ENCODE results near the gene OR5P2.
"Not testable (repeated sequence)": the region's sequence is repeated elsewhere in the genome, so short reads cannot be mapped to it uniquely, and the experiment has no call there.

OR5P2 gene, protein sequence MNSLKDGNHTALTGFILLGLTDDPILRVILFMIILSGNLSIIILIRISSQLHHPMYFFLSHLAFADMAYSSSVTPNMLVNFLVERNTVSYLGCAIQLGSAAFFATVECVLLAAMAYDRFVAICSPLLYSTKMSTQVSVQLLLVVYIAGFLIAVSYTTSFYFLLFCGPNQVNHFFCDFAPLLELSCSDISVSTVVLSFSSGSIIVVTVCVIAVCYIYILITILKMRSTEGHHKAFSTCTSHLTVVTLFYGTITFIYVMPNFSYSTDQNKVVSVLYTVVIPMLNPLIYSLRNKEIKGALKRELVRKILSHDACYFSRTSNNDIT

DNA sequence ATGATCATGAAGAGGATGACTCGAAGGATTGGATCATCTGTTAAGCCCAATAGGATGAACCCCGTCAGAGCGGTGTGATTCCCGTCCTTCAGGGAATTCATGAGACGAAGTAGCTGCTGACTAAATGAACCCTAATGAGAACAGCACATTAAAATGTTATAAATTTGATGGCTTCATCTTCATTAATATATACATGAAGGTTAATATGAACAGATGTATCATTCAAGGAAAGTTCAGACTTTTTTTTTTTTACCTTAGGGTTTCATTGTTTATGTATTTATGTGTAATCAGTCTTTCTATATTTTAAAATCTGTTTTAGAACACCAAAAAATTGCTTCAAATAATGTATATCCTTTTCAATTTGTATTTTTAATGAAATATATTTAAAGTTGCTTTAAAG, at the start of gene OR5P2:
Gene OR5P2, minus strand, starts transcription at position 101 of the 400 bp plus-strand sequence. Its CDS starts 0 bp downstream, at position 101.
- intact Hi-C loops (cut with DNase I): no loop called here
- no peak for DNase-seq

DNA sequence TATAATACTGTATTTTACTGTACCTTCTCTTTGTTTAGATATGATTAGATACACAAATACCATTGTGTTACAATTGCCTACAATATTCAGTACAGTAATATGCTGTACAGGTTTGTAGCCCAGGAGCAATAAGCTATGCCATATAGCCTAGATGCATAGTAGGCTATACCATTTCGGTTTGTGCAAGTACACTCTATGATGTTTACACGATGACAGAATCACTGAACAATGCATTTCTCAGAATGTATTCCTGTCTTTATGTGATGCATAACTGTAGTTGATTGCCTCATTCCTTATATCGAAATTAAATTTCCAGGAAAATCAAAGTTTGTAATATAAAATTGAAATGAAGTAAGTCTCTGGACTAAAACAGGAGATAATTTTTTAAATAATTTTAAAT, 49.3 kb upstream of the OR5P2 start:
- intact Hi-C loops (cut with DNase I): no loop called here
- DNase-seq: no peak

DNA sequence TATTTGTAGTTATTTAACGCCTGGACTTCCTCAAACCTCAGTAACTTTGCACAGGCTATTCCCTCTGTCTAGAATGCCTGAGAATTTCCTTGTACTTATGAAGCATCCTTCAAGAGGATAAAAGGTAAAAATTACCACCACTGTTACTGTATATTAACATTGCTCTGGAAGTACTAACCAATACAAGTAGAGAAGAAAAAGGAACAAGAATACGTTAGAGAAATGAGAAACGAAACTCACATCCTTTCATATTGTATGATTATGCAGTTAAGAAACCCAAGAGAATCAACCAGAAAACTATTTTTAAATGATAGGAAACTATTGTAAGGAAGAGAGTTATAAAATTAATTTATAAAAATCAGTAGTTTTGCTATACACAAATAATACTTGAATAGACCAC, 48.2 kb upstream of the OR5P2 start:
- no peak for DNase-seq
- intact Hi-C loops (cut with DNase I): no loop called here

DNA sequence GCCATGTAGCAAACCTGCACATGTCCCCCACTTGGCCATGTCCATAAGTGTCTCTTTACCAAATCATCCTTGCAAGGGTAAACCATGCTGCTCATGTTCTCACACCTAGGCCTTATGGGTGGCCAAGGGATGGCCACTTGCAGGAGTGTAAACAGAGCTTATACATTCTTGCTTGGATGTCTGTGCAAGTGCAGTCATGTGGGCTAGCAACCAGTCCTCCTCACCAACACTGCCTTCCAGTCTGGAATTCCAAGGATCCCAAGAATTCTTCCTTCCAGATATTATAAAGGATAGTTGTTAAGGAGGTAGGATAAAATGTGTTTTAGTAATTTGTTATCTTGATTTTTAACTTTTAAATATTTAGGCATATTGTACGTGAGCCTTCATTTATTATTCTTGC, 47.8 kb upstream of the OR5P2 start:
- intact Hi-C loops (cut with DNase I): no loop called here
- DNase-seq: no peak

DNA sequence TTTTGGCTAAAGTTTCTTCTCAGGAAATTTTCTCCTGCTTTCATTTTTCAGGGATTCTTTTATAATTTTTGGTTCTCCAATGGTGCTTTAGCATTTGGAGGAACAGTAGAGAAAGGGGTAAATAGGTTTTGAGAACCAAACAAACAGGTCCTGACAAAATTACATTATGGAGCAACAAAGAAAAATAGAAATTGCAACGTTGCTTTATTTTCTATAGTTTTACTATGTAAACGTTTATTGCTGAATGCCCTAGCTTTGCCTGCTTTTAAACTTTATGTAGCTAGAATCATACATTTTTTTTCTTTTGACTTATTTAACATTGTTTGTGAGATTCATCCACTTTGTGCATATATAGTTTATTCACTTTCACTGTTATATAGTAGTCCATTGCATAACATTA, 43.8 kb upstream of the OR5P2 start:
- intact Hi-C loops (cut with DNase I): no loop called here
- no peak for DNase-seq

DNA sequence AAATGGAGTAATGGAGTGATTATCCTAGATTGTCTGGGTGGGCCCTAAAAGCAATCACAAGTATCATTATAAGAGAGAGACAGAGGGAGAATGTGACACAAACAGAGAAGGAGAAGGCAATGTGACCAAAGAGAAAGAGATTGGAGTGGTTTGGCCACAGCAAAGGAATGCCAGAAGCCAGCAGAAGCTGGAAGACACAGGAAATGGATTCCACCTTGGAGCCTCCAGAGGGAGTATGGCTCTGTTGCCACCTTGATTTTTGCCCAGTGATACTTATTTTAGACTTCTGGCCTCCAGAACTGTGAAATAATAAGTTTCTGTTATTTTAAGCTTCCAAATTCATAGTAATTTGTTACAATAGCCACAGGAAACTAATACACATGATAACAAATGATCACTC, 36.8 kb upstream of the OR5P2 start:
- no peak for DNase-seq
- intact Hi-C loops (cut with DNase I): no loop called here

DNA sequence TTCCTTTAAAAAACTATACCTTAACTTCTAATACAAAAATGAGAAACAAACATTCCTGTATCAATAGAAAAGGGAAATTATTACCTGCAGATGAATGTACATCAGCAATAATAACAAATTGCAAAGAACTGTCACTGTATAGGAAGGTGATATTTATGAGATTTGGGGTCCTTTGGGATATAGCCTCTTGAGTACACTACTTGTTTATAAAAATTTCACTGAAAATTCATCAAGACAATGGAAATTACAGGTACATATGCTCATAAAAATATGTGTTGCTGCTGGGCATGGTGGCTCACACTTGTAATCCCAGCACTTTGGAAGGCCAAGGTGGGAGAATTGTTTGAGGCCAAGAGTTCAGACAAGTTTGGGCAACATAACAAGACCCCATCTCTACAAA, 34.0 kb upstream of the OR5P2 start, which contains the start of gene OR5P3:
Gene OR5P3, minus strand, starts transcription at position 101 of the 400 bp plus-strand sequence.
- no peak for DNase-seq
- intact Hi-C loops (cut with DNase I): no loop called here

DNA sequence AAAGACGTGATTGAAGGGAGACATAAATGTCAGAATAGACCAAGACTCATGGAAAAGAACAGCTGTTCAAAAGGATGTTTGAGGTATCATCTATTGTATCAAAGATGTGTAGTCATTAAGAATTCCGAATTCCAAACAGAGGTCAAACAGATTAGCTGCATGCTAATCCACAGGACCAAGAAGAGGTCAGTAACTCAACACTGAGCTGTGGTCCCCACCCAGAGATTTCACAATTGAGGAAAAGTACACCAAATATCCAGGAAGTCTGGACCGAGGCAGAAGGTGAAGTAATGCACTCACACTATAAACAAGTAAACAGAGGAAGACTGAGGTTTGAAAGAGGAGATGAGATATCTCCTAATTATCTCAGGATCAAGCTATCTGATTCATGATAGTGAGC, 29.6 kb upstream of the OR5P2 start:
- intact Hi-C loops (cut with DNase I): no loop called here
- DNase-seq: no peak

DNA sequence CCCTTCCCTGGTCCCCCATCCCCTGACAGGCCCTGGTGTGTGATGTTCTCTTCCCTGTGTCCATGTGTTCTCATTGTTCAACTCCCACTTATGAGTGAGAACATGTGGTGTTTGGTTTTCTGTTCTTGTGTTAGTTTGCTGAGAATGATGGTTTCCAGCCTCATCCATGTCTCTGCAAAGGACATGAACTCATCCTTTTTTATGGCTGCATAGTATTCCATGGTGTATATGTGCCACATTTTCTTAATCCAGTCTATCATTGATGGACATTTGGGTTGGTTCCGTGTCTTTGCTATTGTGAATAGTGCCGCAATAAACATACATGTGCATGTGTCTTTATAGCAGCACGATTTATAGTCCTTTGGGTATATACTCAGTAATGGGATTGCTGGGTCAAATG, 23.7 kb upstream of the OR5P2 start:
- intact Hi-C loops (cut with DNase I); DNase-seq: not testable (repeated sequence)

DNA sequence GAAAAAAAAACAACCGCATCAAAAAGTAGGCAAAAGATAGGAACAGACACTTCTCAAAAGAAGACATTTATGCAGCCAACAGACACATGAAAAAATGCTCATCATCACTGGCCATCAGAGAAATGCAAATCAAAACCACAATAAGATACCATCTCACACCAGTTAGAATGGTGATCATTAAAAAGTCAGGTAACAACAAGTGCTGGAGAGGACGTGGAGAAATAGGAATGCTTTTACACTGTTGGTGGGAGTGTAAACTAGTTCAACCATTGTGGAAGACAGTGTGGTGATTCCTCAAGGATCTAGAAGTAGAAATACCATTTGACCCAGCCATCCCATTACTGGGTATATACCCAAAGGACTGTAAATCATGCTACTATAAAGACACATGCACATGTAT, 18.2 kb upstream of the OR5P2 start:
- DNase-seq; intact Hi-C loops (cut with DNase I): not testable (repeated sequence)

DNA sequence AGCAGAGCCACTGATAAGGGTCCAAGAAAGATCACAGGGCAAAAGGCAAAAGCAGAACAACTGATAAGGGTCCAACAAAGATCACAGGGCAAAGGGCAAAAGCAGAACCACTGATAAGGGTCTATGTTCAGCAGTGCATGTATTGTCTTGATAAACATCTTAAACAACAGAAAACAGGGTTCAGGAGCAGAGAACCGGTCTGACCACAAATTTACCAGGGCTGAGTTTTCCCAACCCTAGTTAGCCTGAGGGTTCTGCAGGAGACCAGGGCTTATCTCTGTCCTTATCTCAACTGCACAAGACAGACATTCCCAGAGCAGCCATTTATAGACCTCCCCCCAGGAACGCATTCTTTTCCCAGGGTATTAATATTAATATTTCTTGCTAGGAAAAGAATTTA, 13.6 kb upstream of the OR5P2 start:
- DNase-seq; intact Hi-C loops (cut with DNase I): not testable (repeated sequence)

DNA sequence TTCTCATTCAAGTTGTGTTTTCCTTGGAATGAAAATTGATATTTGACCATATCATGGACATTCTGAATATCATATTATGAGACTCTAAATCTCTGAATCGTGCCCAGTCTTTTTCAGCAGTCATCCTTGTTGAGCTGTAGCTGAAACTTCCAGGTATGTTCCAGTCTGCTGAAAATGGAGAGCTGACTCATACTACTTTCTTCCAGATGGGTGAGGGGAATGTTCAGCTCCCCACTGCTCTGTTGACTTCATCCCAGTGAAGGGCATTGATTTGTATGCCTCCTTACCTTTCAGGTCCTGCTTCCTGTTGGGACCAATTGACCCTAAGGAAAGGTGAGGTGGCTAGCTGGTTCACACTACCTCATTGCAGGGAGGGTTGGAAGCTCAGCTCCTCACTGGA, 3.5 kb downstream of the OR5P2 start:
- intact Hi-C loops (cut with DNase I): no loop called here
- DNase-seq: no peak

DNA sequence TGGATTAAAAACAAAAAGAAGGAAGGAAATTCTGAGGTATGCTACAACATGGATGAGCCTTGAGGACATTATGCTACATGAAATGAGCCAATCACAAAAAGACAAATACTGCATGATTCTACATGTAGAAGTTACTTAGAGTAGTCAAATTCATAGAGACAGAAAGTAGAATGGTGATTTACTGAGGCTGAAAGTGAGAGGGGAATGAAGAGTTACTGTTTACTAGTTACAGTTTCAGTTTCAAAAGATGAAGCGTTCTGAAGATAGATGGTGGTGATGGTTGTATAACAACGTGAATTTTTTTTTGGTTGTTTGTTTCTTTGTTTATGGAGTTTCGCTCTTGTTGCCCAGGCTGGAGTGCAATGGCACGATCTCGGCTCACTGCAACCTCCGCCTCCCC, 9.5 kb downstream of the OR5P2 start:
- intact Hi-C loops (cut with DNase I): no loop called here
- no peak for DNase-seq

DNA sequence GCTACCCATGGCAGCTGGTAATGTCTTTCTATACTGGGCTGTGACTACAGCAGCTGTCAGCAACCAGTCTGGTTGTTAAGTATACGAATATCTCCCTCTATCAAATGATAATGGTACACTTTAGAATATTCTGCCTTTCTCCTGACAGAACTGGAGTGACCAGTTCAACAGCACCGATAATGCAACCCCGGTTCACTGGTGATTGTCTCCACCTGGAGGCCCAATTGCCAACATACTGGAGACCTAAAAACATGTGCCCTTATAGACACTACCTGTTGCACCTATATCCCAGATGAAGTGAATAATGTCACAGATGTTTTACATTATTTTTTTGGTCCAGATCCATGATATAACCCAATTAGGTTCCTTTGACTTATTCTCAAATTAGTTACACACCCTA, 21.1 kb downstream of the OR5P2 start:
- intact Hi-C loops (cut with DNase I): no loop called here
- DNase-seq: no peak

DNA sequence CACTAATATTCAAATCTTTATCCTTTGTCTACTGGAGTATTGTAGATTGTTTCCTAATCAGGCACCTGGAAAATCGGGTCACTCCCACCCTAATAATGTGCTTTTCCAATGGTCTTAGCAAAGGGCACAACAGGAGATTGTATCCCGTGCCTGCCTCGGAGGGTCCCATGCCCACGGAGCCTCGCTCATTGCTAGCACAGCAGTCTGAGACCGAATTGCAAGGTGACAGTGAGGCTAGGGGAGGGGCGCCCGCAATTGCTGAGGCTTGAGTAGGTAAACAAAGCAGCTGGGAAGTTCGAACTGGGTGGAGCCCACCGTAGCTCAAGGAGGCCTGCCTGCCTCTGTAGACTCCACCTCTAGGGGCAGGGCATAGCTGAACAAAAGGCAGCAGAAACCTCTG, 32.4 kb downstream of the OR5P2 start:
- intact Hi-C loops (cut with DNase I); DNase-seq: not testable (repeated sequence)

DNA sequence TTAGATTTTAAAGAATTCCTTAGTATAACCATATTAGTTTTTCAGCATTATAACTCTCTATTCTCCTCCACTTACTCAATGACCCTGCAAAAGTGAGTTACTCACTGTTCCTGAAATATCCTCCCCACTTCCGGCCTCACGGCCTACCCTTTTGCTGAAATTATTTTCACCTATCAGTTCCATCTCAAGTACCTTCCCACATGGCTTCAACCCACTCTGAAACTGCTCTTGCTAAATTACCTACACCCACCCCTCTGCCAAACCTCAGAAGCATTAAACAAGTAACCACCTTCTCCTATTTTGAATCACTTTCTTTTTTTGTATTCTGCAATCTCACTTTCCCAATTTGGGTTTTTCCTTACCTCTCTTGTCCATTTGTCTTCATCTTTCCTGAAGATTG, 37.7 kb downstream of the OR5P2 start:
- intact Hi-C loops (cut with DNase I): no loop called here
- DNase-seq: no peak

DNA sequence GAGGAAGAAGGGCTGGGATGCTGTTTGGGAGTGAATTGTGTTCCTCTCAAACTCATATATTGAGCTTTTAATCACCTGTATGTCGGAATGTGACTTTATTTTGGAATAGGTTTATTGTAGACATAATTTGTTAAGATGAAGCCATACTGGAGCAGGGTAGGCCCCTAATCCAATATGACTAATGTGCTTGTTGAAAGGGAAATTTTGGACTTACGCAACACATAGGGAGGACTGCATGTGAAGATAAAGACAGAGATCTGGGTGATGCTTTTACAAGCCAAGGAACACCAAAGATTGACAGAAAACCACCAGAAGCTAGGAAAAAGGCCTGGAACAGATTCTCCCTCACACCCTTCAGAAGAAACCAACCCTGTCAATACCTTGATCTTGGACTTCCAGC, 47.3 kb downstream of the OR5P2 start:
- intact Hi-C loops (cut with DNase I): no loop called here
- no peak for DNase-seq

Data from posterior cingulate gyrus (tissue), 11 donors.